ENCODE data around the gene CSPG4.
"Not testable (repeated sequence)": the region's sequence is repeated elsewhere in the genome, so short reads cannot be mapped to it uniquely, and the experiment has no call there.

Gene CSPG4

DNA sequence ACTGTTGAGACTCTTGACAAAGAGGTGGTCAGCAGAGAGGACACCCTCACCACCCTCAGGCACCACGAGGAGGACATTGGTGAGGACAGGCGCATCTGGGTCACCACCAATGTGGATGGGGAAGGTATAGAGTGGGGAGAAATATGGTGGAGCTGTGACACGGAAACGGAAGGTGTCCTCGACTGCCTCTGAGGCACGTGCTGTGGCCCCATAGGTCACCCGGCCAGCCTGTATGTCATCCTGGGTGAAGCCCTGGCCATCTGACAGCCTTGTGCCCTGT, 24.4 kb downstream of the CSPG4 start:
- no peak for DNase-seq (ENCODE audit: low spot score)

- no peak for DNase-seq (ENCODE audit: low spot score)
Observed at GRCh38 chr15:75687486-75688277, 25.0 kb downstream of the CSPG4 start.

GRCh38 chr15:75686212-75686642, 26.4 kb downstream of the CSPG4 start:
- DNase-seq (ENCODE audit: low spot score): peak; percentile 56

DNA sequence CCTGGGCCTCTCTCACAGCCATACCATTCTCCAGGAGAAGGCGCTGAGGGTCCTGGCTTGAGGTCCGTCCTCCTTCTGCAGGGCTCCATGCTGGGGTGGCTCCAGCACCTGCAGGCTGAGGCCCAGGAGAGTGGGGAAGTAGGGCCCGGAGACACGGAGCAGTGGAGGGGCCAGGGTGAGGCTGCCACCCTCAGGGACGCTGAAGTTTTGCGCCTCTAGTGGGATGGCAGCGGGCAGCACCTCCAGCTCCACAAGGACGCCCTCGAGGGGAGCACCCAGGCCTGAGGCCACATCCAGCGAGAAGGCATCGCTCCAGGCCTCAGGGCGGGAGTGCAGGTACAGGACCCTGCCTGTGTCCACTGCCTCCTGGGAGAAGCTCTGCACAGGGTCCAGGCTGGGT, 27.5 kb downstream of the CSPG4 start:
- DNase-seq (ENCODE audit: low spot score): no peak

DNA sequence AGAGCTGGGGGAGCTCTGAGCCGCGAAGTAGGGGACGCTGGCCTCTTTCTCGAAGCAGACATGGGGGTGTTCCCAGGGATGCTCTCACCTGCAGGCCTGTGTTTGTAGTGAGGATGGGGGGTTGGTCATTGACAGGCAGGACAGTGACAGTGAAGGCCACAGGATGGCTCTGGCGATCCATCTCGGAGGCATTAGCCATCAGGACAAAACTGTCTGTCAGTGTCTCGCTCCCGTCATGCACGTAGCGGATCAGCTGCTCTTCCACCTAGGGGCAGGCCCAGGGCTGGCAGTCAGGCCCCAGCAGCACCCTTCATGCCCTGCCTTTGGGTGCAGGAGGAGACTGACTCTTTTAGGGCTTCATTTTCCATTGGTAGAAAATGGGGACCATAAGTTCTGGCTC, 28.0 kb downstream of the CSPG4 start:
- DNase-seq (ENCODE audit: low spot score): no peak

DNA sequence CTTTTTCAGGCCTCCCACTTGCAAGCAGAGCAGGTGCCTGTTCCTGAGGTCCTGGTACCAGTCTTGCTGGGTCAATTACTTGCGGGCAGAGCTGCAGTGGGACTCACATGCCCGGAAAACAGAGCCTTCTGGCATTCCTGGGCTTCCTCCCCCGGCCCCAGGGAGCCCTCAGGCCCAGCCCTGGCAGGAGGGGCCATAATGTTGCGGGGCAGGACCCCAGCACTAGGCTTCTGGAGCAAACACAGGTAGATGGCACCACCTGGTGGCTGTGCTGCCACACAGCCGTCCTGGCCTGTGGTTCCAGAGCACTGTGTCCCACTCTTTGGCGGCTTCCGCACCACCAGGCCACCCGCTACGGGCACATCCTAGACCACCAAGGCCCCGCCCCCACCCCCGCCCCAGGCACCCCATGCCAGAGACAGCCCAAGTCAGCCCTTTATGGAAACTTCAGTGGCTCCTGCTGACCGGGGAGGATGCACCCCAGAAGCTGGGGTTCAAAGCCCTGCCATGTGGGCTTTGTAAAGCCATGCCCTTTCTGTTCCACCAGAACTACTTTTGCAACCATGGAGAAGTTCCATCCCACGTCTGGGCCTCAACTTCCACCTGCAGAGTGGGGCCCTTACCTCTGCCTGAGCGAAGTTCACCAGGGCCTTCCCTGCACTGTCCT, 28.9 kb downstream of the CSPG4 start:
- DNase-seq (ENCODE audit: low spot score): peak; percentile 61

- DNase-seq (ENCODE audit: low spot score): no peak
Observed at GRCh38 chr15:75682181-75683135, 30.2 kb downstream of the CSPG4 start.

DNA sequence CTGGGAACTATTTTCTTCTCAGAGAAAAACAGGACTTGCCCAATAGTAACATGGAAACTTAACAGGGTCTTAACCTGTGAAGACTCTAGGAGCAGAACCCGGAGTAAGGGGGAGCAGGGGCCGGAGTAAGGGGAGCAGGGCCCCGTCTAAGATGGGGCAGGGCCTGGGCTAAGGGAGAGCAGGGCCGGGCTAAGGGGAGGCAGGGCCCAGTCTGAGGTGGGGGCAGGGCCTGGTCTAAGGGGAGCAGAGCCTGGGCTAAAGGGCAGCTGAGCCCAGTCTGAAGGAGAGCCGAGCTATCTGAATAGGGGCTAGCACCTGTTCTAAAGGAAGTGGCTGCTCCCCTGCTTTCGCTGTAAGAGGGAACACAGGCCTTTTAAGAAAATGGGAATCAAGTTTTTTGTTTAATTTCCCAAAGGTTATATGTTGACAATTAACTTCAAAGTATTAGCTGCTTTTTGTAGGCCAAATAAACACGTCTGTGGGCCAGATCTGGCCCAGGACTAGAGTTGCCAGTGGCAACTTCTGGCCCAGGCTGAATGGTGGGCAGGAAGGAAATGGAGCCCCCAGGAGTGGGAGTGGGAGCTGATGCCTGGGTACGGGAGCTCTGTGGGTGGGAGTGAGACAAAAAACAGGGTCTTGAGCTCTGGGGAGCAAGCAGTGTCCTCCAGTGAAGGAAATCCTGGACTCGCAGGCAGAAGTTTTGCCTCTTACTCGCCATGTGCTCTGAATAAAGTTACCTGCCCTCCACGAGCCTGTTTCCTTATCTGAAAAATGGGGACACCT, 32.5 kb downstream of the CSPG4 start:
- no peak for DNase-seq (ENCODE audit: low spot score)

GRCh38 chr15:75678324-75678690, 34.3 kb downstream of the CSPG4 start:
- DNase-seq (ENCODE audit: low spot score): not testable (repeated sequence)

DNA sequence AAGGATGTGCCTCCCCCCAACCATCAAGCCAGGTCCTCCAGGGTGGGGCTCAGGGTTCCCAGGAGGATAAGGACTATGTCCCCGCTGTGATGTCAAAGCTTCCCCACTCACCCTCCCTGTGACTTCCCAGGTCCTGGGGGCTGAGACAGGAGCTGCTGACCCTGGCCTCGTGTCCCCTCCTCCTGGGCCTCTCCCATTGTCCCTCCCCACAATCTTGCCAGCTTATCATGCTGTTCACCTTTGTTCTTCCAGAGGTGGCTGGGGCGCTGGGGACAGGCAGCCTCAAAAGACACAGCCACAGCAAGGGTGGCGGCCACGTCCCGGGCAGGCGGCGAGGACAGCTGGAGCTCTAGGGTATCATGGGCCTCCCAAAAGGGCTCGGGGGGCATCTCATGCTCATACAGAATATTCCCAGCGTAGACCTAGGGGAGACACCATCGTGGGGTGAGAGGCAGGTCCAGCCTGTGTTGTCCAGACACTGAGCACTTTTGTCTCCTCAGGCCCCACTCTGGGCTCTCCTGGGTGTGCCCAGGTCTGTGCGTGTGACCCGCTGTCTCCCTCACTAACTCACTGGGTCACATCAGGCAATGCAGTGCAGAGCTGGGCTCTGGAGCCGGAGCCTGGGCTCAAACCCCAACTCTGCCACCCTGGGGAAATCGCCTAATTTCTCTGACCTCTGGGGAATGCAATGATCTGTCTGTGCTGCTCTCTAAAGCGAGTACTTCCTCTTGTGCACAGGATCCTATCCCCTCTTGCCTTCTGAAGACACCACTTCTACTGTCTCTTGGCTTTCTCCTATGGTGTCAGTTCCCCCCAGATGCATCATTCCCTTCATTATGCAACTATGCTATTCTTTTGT, 35.0 kb downstream of the CSPG4 start:
- no peak for DNase-seq (ENCODE audit: low spot score)

- DNase-seq (ENCODE audit: low spot score): no peak
Observed at GRCh38 chr15:75676688-75677464, 35.8 kb downstream of the CSPG4 start.

DNA sequence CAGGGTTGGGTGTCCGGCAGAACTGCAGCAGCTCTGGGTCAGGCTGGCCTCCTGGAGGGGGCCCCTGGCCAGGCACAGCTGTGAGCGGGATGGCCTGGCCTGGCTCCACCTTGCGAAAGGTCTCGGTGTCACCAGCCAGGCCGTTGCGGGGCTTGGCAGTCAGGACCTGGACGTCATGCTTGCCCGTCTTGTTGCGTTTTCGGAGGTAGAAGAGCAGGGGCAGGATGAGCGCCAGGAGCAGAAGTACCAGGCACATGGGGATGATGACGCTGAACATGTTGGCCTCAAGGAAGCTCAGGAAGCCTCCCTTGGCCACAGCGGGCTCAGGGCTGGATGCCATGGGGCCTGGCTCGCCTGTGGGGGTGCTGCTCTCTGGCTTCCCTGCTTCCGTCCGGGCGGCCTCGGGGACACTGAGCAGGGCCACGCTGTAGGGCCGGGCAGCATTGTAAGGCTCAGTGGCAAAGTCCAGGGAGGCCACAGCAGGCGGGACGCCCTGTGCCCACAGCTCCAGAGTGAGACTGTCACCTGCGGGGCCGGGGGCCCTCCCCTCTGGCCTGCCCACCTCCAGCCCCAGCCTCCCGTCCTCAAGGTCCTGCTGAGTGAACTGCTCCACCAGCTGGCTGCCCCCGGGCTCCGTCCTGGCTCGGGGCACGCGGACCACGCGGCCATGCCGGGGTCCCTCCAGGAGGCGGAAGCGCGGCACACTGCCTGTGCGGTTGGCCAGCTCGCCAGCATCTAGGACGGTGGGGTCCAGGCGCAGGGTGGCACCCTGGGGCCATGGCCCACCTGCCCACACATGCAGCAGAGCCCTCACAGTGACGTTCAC, 36.9 kb downstream of the CSPG4 start:
- DNase-seq (ENCODE audit: low spot score): no peak

- no peak for DNase-seq (ENCODE audit: low spot score)
Observed at GRCh38 chr15:75674366-75674765, 38.3 kb downstream of the CSPG4 start.

DNA sequence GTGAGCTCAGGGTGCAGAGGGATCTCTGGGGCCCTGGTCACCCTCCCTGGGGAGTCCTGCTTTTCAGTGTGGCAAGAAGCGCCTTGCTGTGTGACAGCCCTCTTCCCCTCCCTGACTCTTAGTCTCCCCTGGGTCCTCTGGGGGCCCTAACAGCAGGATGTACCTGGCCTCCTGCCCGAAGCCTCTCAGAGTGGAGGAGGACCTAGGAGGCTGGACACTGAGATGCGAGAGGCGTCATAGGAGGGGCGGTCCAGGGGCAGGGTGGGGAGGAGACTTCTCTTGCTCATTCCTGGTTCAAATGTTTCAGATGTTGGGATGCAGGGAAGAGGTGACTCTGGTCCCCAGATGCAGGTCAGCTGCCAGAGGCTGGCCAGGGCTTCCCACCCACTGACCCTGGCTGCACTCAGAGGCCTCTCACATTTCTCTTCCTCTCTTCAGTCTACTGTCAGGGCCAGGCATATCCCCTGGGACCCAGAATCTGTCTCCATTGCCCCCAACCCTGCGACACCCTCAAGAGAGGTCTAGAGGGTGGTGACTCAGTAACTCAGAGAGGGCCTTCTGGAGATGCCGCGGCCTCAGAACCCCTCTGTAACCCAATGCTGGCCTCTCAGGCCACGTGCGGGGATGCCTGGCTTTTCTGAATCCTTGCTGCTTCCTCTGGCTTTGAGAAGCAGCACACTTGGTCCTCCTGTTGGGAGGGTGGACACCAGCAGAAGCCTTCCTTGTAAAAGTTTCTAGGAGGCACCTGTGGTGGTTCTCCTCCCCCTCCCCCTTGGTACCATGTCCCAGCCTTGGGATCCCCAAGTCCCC, 39.0 kb downstream of the CSPG4 start:
- no peak for DNase-seq (ENCODE audit: low spot score)

DNA sequence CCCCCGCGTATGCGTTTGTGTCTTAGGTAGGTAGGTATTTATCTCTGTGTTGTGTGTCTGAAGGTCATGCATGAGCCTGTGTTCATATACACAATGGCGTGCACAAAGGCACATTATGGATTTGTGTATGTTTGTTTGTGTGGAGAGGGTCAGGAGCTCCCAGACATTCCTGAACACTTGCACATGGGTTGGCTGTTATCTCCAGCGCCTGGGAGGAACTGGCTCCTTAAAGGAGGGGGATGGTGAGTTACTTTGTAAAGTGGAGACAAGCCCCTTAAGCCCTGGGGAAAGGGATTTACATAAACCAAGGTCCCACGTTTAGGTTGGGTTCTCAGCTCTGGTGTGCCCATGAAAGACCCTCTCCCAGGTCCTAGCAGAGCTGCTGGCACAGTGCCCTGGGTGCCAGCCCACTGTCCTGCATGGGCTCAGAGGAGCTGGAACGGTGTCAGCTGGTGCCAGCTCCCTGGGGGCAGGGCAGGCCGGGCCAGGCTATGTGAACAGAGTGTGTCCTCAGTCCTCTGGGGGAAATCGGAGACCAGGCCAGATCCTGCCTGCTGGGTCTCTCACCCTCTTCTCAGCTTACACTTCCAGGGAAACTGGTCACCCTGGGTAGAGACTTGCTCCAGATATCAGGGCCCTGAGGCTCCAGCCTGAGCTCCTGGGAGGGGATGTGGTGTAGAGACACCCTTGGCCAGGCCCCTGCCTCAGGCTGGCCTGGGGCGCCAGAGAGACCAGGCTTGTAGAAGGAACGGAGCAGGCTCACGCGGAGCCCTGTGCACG, 39.8 kb downstream of the CSPG4 start:
- no peak for DNase-seq (ENCODE audit: low spot score)

DNA sequence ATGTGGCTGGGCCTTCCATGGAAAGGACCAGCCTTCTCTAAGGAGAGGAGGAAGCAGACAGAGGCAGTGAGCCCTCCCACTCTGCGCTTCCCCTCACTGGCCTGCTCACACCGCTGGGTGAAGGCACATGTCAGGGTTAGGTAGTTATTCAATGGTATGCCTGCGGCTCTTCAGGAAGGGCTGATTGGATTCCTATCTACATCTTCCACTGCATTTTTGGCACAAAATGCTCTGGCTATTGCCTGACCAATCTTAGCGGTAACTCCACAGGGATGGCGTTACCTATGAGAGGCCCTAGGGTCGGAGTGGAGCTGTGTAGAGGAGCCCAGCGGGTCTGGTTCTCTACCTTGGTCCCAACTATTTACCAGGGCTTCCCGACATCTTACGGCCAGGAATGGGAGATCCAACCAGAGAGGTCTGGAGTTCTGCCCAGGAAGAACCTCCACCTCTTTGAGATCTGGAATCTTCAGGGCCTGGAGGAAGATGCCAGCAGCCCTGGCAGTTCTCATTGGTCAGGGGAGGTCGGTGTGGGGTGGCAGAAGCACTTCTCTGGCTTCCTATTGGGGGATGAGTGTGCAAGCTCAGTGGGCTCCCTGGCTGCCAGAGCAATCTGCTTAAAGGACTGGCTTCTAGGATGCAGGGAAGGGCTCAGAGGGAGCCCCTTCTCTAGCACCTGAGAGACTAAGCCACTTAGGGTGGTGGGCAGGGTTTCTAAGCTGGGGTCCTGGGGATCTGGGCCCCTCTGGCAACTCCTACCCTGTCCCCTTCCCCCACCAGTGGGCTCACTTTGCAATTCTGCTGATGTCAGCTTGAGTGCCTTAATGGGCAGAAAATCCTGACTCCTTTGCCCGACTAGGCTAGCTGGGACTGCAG, 40.7 kb downstream of the CSPG4 start:
- no peak for DNase-seq (ENCODE audit: low spot score)

- no peak for DNase-seq (ENCODE audit: low spot score)
Observed at GRCh38 chr15:75669879-75670212, 42.8 kb downstream of the CSPG4 start.

Data from kidney tubule cell (primary cell).